Sigmoid colon (tissue), 4 donors: ENCODE results near the gene CLMP.

Experiments
- POLR2A ChIP-seq, 2 donors: fragments of 450-650 bp; IDR thresholded peaks; one replicate each; pipeline ENCODE4 v1.6.1; 2016; ENCODE audit warnings: antibody characterized with exemption in 2 of 2, mild to moderate bottlenecking in 2 of 2, moderate library complexity in 2 of 2
- POLR2AphosphoS5 ChIP-seq, 4 donors: sonication (generic); formaldehyde crosslinking; IDR thresholded peaks; one replicate each; pipeline ENCODE4 v1.6.1; 2017; ENCODE audit warnings: antibody characterized with exemption in 4 of 4
- TF ChIP-seq, protein P1 (sequence below), 4 experiments: fragments of 450-650 bp in 3 of 4; fragments of 200-600 bp in 1 of 4; IDR thresholded peaks; one replicate each; pipeline ENCODE4 v1.5.1; 2016 to 2019; ENCODE audit warnings: antibody characterized with exemption in 4 of 4, mild to moderate bottlenecking in 3 of 4, moderate library complexity in 2 of 4

DNA sequence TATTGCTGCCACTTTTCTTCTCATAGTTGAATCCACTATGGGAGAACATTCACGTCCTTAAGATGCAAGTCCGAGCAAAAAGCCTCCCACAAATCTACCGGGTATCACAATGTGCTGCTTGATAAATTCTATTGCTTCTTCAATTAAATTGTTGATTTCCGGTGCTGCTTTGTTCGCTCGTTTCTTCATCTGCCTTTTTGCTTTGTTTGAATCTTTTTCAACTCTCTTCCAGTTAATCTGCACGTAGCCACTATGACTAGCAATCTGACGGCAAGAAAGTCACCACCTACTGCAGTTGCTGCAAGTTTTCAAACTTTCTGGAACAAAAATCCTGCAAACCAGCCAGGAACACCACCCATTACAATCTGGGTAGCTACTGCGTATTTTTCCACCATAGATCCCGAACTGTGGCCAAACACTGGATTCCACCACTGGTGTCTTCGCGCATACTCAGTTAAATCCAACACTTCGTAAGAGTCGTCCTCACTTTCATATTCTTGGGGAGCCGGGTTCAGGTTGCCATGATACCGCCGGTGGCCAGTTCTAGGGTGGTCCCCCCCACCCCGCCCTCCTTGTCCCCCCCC is 59.1 kb downstream of the CLMP start:
- TF ChIP-seq, protein P1, sequence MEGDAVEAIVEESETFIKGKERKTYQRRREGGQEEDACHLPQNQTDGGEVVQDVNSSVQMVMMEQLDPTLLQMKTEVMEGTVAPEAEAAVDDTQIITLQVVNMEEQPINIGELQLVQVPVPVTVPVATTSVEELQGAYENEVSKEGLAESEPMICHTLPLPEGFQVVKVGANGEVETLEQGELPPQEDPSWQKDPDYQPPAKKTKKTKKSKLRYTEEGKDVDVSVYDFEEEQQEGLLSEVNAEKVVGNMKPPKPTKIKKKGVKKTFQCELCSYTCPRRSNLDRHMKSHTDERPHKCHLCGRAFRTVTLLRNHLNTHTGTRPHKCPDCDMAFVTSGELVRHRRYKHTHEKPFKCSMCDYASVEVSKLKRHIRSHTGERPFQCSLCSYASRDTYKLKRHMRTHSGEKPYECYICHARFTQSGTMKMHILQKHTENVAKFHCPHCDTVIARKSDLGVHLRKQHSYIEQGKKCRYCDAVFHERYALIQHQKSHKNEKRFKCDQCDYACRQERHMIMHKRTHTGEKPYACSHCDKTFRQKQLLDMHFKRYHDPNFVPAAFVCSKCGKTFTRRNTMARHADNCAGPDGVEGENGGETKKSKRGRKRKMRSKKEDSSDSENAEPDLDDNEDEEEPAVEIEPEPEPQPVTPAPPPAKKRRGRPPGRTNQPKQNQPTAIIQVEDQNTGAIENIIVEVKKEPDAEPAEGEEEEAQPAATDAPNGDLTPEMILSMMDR (IDR thresholded peaks at IDR 0.05), result no peak
- TF ChIP-seq POLR2A (IDR thresholded peaks at IDR 0.05) (no peak), POLR2AphosphoS5 (IDR thresholded peaks at IDR 0.05) (no peak)
